Suprapubic skin (tissue), 4 donors: Measurements from ENCODE around the gene CYP4F12. TPM values are rescaled to one million over a fixed set of nuclear protein-coding genes. Genes with fewer than 3 reads are reported as not detected.

Experiments
- DNase-seq, 2 donors: peaks; one replicate each; pipeline ENCODE4 v3.0.0-alpha.2; 2019; ENCODE audit warnings: low spot score in 2 of 2
- H3K27ac ChIP-seq: fragments of 200-600 bp; sonication (generic); one replicate; pipeline ENCODE4 v1.5.1; 2019
- H3K27me3 ChIP-seq: fragments of 200-600 bp; sonication (generic); one replicate; pipeline ENCODE4 v1.5.1; 2019
- H3K36me3 ChIP-seq: fragments of 200-600 bp; sonication (generic); one replicate; pipeline ENCODE4 v1.5.1; 2019
- H3K4me1 ChIP-seq: fragments of 200-600 bp; sonication (generic); one replicate; pipeline ENCODE4 v1.5.1; 2019
- H3K4me3 ChIP-seq: fragments of 200-600 bp; sonication (generic); one replicate; pipeline ENCODE4 v1.5.1; 2019; ENCODE audit warnings: mild to moderate bottlenecking
- H3K9me3 ChIP-seq: fragments of 200-600 bp; sonication (generic); one replicate; pipeline ENCODE4 v1.5.1; 2019
- EP300 ChIP-seq: sonication (generic); formaldehyde crosslinking; IDR thresholded peaks from one replicate; pipeline ENCODE4 v1.6.1; 2017; ENCODE audit warnings: antibody characterized with exemption
- POLR2A ChIP-seq, 2 donors: fragments of 450-650 bp; IDR thresholded peaks; one replicate each; pipeline ENCODE4 v1.6.1; 2017; ENCODE audit warnings: antibody characterized with exemption in 2 of 2, mild to moderate bottlenecking in 2 of 2, moderate library complexity in 2 of 2
- POLR2AphosphoS5 ChIP-seq, 3 donors: sonication (generic); formaldehyde crosslinking; IDR thresholded peaks; one replicate each; pipeline ENCODE4 v1.6.1; 2017; ENCODE audit warnings: antibody characterized with exemption in 3 of 3
- whole genome bisulfite sequencing: methylation state at CpG from one replicate; pipeline ENCODE4 v1.1.5; 2018; 5-methylcytosine and 5-hydroxymethylcytosine counted together
- total RNA-seq, 4 donors: library from RNA; depleted of rRNA; stranded (reverse); fragments of >200 nt; gene quantifications; one replicate each; pipeline ENCODE4 v1.1.0, GENCODE V29; 2016
- TF ChIP-seq, protein P1 (sequence below), 2 donors: fragments of 200-600 bp in 1 of 2; fragments of 450-650 bp in 1 of 2; sonication (generic) in 1 of 2; IDR thresholded peaks; one replicate each; pipeline ENCODE4 v1.5.1; 2016 to 2019; ENCODE audit warnings: antibody characterized with exemption in 2 of 2, mild to moderate bottlenecking in 1 of 2, moderate library complexity in 1 of 2

CYP4F12 gene
- total RNA-seq, 4 donors from 2014 or later: 63.3 to 233 (median 84.3) TPM

DNA sequence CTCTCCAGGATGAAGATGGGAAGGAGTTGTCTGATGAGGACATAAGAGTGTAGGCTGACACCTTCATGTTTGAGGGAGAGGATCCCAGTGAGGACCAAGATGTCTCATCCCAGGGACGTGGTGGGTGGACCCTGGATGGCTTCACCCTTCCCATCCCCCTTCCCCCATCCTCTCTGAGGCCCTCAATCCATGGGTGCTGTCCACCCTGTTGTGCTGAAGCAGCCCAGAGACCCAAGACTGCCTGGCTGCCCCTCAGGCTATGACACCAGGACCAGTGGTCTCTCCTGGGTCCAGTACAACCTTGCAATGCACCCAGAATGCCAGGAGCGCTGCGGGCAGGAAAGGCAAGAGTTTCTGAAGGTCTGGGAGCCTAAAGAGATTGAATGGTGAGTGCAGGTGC lies 3.4 kb upstream of the CYP4F12 start:
- Histone ChIP-seq H3K4me3 (no peak overlapping the region), H3K9me3 (no peaks in the 10 kb centered on the region), H3K27me3 (peaks cover 4% of the 10 kb centered on the region), H3K36me3 (no peaks in the 10 kb centered on the region), H3K27ac (no peak overlapping the region), H3K4me1 (peaks cover 32% of the 10 kb centered on the region)
- WGBS: 47% methylated on average over 3 of the region's 3 CpGs
- no peak for TF ChIP-seq EP300
- TF ChIP-seq, protein P1, sequence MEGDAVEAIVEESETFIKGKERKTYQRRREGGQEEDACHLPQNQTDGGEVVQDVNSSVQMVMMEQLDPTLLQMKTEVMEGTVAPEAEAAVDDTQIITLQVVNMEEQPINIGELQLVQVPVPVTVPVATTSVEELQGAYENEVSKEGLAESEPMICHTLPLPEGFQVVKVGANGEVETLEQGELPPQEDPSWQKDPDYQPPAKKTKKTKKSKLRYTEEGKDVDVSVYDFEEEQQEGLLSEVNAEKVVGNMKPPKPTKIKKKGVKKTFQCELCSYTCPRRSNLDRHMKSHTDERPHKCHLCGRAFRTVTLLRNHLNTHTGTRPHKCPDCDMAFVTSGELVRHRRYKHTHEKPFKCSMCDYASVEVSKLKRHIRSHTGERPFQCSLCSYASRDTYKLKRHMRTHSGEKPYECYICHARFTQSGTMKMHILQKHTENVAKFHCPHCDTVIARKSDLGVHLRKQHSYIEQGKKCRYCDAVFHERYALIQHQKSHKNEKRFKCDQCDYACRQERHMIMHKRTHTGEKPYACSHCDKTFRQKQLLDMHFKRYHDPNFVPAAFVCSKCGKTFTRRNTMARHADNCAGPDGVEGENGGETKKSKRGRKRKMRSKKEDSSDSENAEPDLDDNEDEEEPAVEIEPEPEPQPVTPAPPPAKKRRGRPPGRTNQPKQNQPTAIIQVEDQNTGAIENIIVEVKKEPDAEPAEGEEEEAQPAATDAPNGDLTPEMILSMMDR (IDR thresholded peaks at IDR 0.05): no peak
- TF ChIP-seq POLR2A (IDR thresholded peaks at IDR 0.05): no peak
- no peak for TF ChIP-seq POLR2AphosphoS5 (IDR thresholded peaks at IDR 0.05)
- no peak for DNase-seq

- H3K27ac ChIP-seq: no peak overlapping the region
- no peak overlapping the region for H3K4me3 ChIP-seq
- peaks cover 37% of the 10 kb centered on the region for H3K4me1 ChIP-seq
- H3K27me3 ChIP-seq: peaks cover 4% of the 10 kb centered on the region
- TF ChIP-seq POLR2A (IDR thresholded peaks at IDR 0.05): no peak
- TF ChIP-seq EP300: no peak
- no peak for TF ChIP-seq POLR2AphosphoS5 (IDR thresholded peaks at IDR 0.05)
- TF ChIP-seq, protein P1 (IDR thresholded peaks at IDR 0.05): no peak
- H3K36me3 ChIP-seq: no peaks in the 10 kb centered on the region
- no peaks in the 10 kb centered on the region for H3K9me3 ChIP-seq
- 60% methylated on average over 4 of the region's 4 CpGs for WGBS
- no peak for DNase-seq
Measured at GRCh38 chr19:15669891-15670290, 3.0 kb upstream of the CYP4F12 start.

DNA sequence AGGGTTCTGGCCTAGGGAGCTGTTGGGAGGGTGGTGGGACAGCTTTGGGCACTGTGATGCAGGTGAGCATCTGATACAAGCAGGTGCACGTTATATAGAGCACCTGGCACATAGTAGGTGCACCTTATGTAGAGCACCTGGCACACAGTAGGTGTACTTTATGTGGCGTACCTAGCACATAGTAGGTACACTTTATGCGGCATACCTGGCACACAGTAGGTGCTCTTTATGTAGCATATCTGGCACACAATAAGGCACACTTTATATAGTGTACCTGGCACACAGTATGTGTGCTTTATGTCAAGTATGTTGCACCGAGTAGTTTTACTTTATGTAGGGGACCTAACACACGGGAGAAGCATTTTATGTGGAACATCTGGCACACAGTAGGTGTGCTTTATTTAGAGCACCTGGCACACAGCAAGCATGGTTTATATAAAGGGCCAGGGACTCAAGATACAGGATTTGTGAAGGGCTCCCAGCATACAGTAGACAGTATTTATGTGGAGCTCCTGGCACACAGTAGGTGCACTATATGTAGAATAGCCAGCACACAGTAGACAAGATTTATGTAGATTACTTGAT lies 1.6 kb upstream of the CYP4F12 start:
- Histone ChIP-seq H3K4me3 (no peak overlapping the region), H3K9me3 (no peaks in the 10 kb centered on the region), H3K4me1 (peaks cover 36% of the 10 kb centered on the region), H3K27ac (no peak overlapping the region), H3K36me3 (no peaks in the 10 kb centered on the region), H3K27me3 (peaks cover under 1% of the 10 kb centered on the region)
- TF ChIP-seq, protein P1 (IDR thresholded peaks at IDR 0.05): no peak
- no peak for DNase-seq
- WGBS: 43% methylated on average over 5 of the region's 5 CpGs

DNA sequence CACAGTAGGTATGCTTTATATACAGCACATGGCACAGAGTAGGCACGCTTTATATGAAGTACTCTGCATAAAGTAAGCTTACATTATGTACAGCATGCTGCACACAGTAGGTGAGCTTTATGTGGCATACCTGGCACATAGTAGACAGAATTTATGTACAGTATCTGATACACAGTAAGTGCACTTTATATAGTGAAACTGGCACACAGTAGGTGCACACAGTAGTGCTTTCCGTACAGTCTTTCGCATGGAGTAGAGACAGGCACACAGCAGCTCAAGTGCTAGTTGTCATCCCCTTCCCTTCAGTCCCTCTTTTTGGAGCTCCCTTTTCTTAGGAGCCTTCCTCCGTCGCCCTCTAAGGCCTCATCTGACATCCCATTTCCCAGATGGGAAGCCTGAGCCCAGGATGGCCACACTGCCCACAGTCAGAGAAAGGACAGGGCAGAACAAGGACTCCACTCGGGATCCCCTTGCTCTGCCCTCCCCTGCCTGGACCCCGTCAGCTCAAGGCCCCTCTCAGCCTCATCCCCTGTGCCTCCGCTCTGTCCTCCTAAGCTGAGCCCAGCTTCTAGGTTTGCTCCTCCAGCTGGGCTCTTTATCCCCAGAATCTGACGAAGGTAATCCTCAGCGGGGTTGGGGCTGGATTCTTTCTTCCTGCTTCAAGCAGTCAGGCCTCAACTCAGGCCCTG lies 852 bp upstream of the CYP4F12 start:
- no peak for DNase-seq
- Histone ChIP-seq H3K4me3 (peak overlapping the region; percentile 32), H3K27ac (peak overlapping the region; percentile 1), H3K4me1 (peaks cover 32% of the 10 kb centered on the region), H3K9me3 (no peaks in the 10 kb centered on the region), H3K27me3 (no peaks in the 10 kb centered on the region), H3K36me3 (no peaks in the 10 kb centered on the region)
- WGBS: 40% methylated on average over 10 of the region's 10 CpGs
- no peak for TF ChIP-seq POLR2AphosphoS5 (IDR thresholded peaks at IDR 0.05)

GRCh38 chr19:15673176-15673654 lies 328 bp downstream of the CYP4F12 start:
- Histone ChIP-seq H3K27ac (peak overlapping the region; percentile 1), H3K9me3 (no peaks in the 10 kb centered on the region), H3K36me3 (peaks cover 2% of the 10 kb centered on the region), H3K27me3 (no peaks in the 10 kb centered on the region), H3K4me3 (peak overlapping the region; percentile 32), H3K4me1 (peaks cover 32% of the 10 kb centered on the region)
- WGBS: 18% methylated on average over 9 of the region's 9 CpGs
- TF ChIP-seq, protein P1 (IDR thresholded peaks at IDR 0.05): no peak
- no peak for TF ChIP-seq POLR2AphosphoS5 (IDR thresholded peaks at IDR 0.05)
- no peak for TF ChIP-seq POLR2A (IDR thresholded peaks at IDR 0.05)
- TF ChIP-seq EP300: no peak
- no peak for DNase-seq
